ENCODE data around the gene SMIM45.

Gene SMIM45

DNA sequence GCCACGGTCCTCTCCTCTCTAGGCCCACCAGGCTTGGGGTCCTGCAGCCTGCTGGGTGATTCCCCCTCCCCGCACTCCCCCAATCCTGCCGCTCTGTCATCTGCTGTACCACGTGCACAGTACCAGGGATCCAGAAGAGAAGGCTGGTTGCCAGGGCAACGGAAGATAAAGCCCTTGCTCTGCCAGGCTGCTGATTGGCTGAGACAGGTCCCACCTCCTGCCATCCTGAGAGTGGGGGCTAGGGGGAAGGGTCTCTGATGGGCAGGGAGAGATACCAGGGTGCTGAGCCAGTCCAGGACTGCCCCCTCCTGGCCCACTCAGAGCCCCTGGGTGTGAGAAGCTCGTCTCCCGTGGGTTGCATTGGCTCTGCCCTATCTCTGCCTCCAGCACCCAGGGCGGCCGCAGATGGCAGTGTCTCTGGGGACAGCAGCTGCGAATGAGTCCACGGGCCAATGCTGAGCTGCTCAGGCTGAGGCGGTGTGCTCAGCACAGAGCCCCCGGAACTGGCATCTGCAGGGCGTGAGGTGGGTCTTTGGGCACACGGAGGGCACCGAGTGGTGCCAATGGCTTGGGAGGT lies at the start of gene SMIM45:
Gene SMIM45 (plus strand): TSS at position 253 of the 577 bp plus-strand sequence.
- Histone ChIP-seq H4K20me1 (replicated peaks; ENCODE audit: control insufficient read depth, extremely low read depth, insufficient read depth, low read length) (no peaks in the 10 kb centered on the region), H3K9ac (replicated peaks; ENCODE audit: extremely low read depth, insufficient read depth, low read length) (no peak within 1 kb of the TSS), H3K4me2 (ENCODE audit: insufficient read depth, low read length) (no peak within 1 kb of the TSS), H3K9me3 (replicated peaks; ENCODE audit: control insufficient read depth, insufficient read depth, low read length) (no peaks in the 10 kb centered on the region), H3K9me1 (replicated peaks; ENCODE audit: control insufficient read depth, extremely low read depth, insufficient read depth, low read length) (no peaks in the 10 kb centered on the region), H3K4me3 (replicated peaks in 1 of 3; ENCODE audit: insufficient read depth in 1 of 3, low read depth in 1 of 3, low read length in 3 of 3) (no peak within 1 kb of the TSS), H3K36me3 (ENCODE audit: control insufficient read depth in 2 of 2, extremely low read depth in 1 of 2, insufficient read depth in 2 of 2, low read length in 2 of 2) (no peaks in the 10 kb centered on the region), H3K4me1 (ENCODE audit: control insufficient read depth, extremely low read depth, insufficient read depth, low read length) (no peaks in the 10 kb centered on the region), H3K27ac (ENCODE audit: insufficient read depth, low read depth, low read length) (no peak within 1 kb of the TSS), H3K27me3 (ENCODE audit: control insufficient read depth in 2 of 2, insufficient read depth in 2 of 2, low read length in 2 of 2) (no peaks in the 10 kb centered on the region), H3K79me2 (ENCODE audit: control insufficient read depth, insufficient read depth, low read length) (no peaks in the 10 kb centered on the region), H2AFZ (ENCODE audit: low read depth, low read length) (no peak within 1 kb of the TSS)
- no TSS peak for BruUV-seq (replicated peaks)
- FAIRE-seq: no peak
- TF ChIP-seq, protein P1, sequence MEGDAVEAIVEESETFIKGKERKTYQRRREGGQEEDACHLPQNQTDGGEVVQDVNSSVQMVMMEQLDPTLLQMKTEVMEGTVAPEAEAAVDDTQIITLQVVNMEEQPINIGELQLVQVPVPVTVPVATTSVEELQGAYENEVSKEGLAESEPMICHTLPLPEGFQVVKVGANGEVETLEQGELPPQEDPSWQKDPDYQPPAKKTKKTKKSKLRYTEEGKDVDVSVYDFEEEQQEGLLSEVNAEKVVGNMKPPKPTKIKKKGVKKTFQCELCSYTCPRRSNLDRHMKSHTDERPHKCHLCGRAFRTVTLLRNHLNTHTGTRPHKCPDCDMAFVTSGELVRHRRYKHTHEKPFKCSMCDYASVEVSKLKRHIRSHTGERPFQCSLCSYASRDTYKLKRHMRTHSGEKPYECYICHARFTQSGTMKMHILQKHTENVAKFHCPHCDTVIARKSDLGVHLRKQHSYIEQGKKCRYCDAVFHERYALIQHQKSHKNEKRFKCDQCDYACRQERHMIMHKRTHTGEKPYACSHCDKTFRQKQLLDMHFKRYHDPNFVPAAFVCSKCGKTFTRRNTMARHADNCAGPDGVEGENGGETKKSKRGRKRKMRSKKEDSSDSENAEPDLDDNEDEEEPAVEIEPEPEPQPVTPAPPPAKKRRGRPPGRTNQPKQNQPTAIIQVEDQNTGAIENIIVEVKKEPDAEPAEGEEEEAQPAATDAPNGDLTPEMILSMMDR (IDR thresholded peaks at IDR 0.05; ENCODE audit: extremely low read depth in 1 of 2, insufficient read depth in 1 of 2, low read depth in 1 of 2, low read length in 2 of 2): no peak
- TF ChIP-seq EZH2 (IDR thresholded peaks at IDR 0.05; ENCODE audit: borderline replicate concordance, low read depth, low read length, severe bottlenecking) (no peak), POLR2AphosphoS5 (IDR thresholded peaks at IDR 0.05; ENCODE audit: insufficient read depth, low read depth, low read length) (no peak), MYC (IDR thresholded peaks at IDR 0.05; ENCODE audit: low read depth, low read length) (no peak), POLR2A (IDR thresholded peaks at IDR 0.05; ENCODE audit: low read depth, low read length) (no peak)
- TF ChIP-seq, protein P2, sequence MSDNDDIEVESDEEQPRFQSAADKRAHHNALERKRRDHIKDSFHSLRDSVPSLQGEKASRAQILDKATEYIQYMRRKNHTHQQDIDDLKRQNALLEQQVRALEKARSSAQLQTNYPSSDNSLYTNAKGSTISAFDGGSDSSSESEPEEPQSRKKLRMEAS (IDR thresholded peaks at IDR 0.05; ENCODE audit: insufficient read depth, insufficient read length): no peak
- DNase-seq (ENCODE audit: low read depth, low spot score): no peak
- POLR2A ChIA-PET: no interaction called here
- CTCF ChIA-PET: interaction anchor here (0.8 to 1.0 kb wide), 2 partner anchors 11 to 255 kb away, joined by 3 to 6 read pairs; no protein-coding TSS in a partner anchor
- dilution Hi-C loops (cut with MboI; ENCODE audit: extremely low pct_ligation_motif_present, low sequenced_read_pairs): no loop called here
- intact Hi-C loops (cut with micrococcal nuclease): no loop called here

All from endothelial cell of umbilical vein (primary cell).